Ramos (cell line): Measurements from ENCODE around the gene KRTAP10-3.
"Not testable (repeated sequence)": the region's sequence is repeated elsewhere in the genome, so short reads cannot be mapped to it uniquely, and the experiment has no call there.

Experiments used
- in situ Hi-C: fragments of 300-500 bp; cut with MboI; formaldehyde crosslinking; loops from one replicate; pipeline ENCODE4 v1.14.3; 2022; ENCODE audit warnings: low sequenced_read_pairs; ENCODE audit not compliant: unreplicated experiment

Gene KRTAP10-3

GRCh38 chr21:44572959-44573583 lies 14.5 kb upstream of the KRTAP10-3 start:
- in situ Hi-C loops, result no loop called here

- in situ Hi-C loops, result no loop called here
These were observed 13.5 kb upstream of the KRTAP10-3 start for GRCh38 chr21:44571844-44572782.

GRCh38 chr21:44571296-44571695 lies 12.7 kb upstream of the KRTAP10-3 start:
- in situ Hi-C loops, result no loop called here

- in situ Hi-C loops, result no loop called here
These were observed 11.4 kb upstream of the KRTAP10-3 start for GRCh38 chr21:44569861-44570517.

GRCh38 chr21:44568667-44569556 lies 10.3 kb upstream of the KRTAP10-3 start:
- in situ Hi-C loops, result no loop called here

- in situ Hi-C loops, result no loop called here
These were observed 9.7 kb upstream of the KRTAP10-3 start for GRCh38 chr21:44568261-44568660.

GRCh38 chr21:44567481-44568171 lies 9.0 kb upstream of the KRTAP10-3 start:
- in situ Hi-C loops, result no loop called here

GRCh38 chr21:44566403-44566802 lies 7.8 kb upstream of the KRTAP10-3 start:
- in situ Hi-C loops, result no loop called here

- in situ Hi-C loops, result no loop called here
These were observed 6.4 kb upstream of the KRTAP10-3 start for GRCh38 chr21:44564886-44565598.

GRCh38 chr21:44564099-44564498 lies 5.5 kb upstream of the KRTAP10-3 start:
- in situ Hi-C loops, result no loop called here

- in situ Hi-C loops, result not testable (repeated sequence)
These were observed 293 bp downstream of the KRTAP10-3 start for GRCh38 chr21:44558329-44558675.

- in situ Hi-C loops, result no loop called here
These were observed 885 bp downstream of the KRTAP10-3 start for GRCh38 chr21:44557491-44558328.

GRCh38 chr21:44556879-44557278 lies 1.7 kb downstream of the KRTAP10-3 start:
- in situ Hi-C loops, result no loop called here

- in situ Hi-C loops, result no loop called here
These were observed 3.3 kb downstream of the KRTAP10-3 start for GRCh38 chr21:44555200-44555875.

GRCh38 chr21:44552681-44553080 lies 5.9 kb downstream of the KRTAP10-3 start:
- in situ Hi-C loops, result no loop called here

- in situ Hi-C loops, result no loop called here
These were observed 6.5 kb downstream of the KRTAP10-3 start for GRCh38 chr21:44552136-44552535.

- in situ Hi-C loops, result no loop called here
These were observed 7.1 kb downstream of the KRTAP10-3 start, which contains the start of gene KRTAP10-2 for GRCh38 chr21:44551340-44551961. Gene KRTAP10-2 (minus strand): TSS chr21:44551505. CDS start chr21:44551458, 47 bp downstream.
